ENCODE results near the gene C1orf35. TPM values are rescaled to one million over a fixed set of nuclear protein-coding genes. Genes with fewer than 3 reads are reported as not detected.
"Not testable (repeated sequence)": the region's sequence is repeated elsewhere in the genome, so short reads cannot be mapped to it uniquely, and the experiment has no call there.

The C1orf35 gene
- total RNA-seq, 2 donors from 2014 or later = 20.9 to 21.6 TPM

- Mint-ChIP-seq H3K4me1 (no peaks in the 10 kb centered on the region), H3K4me3 (no peak overlapping the region), H3K27ac (peak overlapping the region; percentile 24), H3K27me3 (peaks cover 26% of the 10 kb centered on the region), H3K36me3 (ENCODE audit: low read depth) (no peaks in the 10 kb centered on the region)
- H3K9me3 ChIP-seq (ENCODE audit: control insufficient read depth, low read length, poor library complexity, severe bottlenecking) = no peaks in the 10 kb centered on the region
- no peak for ATAC-seq
- DNase-seq = no peak
Observed at GRCh38 chr1:228136901-228137300, 33.8 kb upstream of the C1orf35 start.

GRCh38 chr1:228134591-228134990 is 31.5 kb upstream of the C1orf35 start:
- no peaks in the 10 kb centered on the region for H3K9me3 ChIP-seq (ENCODE audit: control insufficient read depth, low read length, poor library complexity, severe bottlenecking)
- peaks cover 3% of the 10 kb centered on the region for H3K4me1 Mint-ChIP-seq
- ATAC-seq (no peak), DNase-seq (no peak)
- no peak overlapping the region for H3K27ac Mint-ChIP-seq
- H3K36me3 Mint-ChIP-seq (ENCODE audit: low read depth) = no peaks in the 10 kb centered on the region
- H3K4me3 Mint-ChIP-seq = no peak overlapping the region
- H3K27me3 Mint-ChIP-seq = peaks cover 30% of the 10 kb centered on the region

GRCh38 chr1:228131766-228132165 is 28.6 kb upstream of the C1orf35 start:
- DNase-seq (no peak), ATAC-seq (no peak)
- H3K9me3 ChIP-seq (ENCODE audit: control insufficient read depth, low read length, poor library complexity, severe bottlenecking) = no peaks in the 10 kb centered on the region
- Mint-ChIP-seq H3K36me3 (ENCODE audit: low read depth) (no peaks in the 10 kb centered on the region), H3K4me3 (no peak overlapping the region), H3K27me3 (peaks cover 32% of the 10 kb centered on the region), H3K27ac (no peak overlapping the region), H3K4me1 (peaks cover 3% of the 10 kb centered on the region)

GRCh38 chr1:228125185-228125584 is 22.1 kb upstream of the C1orf35 start:
- H3K4me1 Mint-ChIP-seq = peaks cover 6% of the 10 kb centered on the region
- peaks cover 23% of the 10 kb centered on the region for H3K27me3 Mint-ChIP-seq
- H3K9me3 ChIP-seq (ENCODE audit: control insufficient read depth, low read length, poor library complexity, severe bottlenecking) = no peaks in the 10 kb centered on the region
- H3K36me3 Mint-ChIP-seq (ENCODE audit: low read depth) = peaks cover 2% of the 10 kb centered on the region
- ATAC-seq = no peak
- DNase-seq = no peak
- no peak overlapping the region for H3K27ac Mint-ChIP-seq
- H3K4me3 Mint-ChIP-seq = no peak overlapping the region

- DNase-seq = no peak
- no peaks in the 10 kb centered on the region for H3K9me3 ChIP-seq (ENCODE audit: control insufficient read depth, low read length, poor library complexity, severe bottlenecking)
- no peak overlapping the region for H3K4me3 Mint-ChIP-seq
- ATAC-seq = no peak
- peaks cover 6% of the 10 kb centered on the region for H3K4me1 Mint-ChIP-seq
- H3K27ac Mint-ChIP-seq = no peak overlapping the region
- peaks cover 2% of the 10 kb centered on the region for H3K36me3 Mint-ChIP-seq (ENCODE audit: low read depth)
- H3K27me3 Mint-ChIP-seq = peaks cover 23% of the 10 kb centered on the region
Observed at GRCh38 chr1:228123505-228123904, 20.4 kb upstream of the C1orf35 start.

GRCh38 chr1:228122921-228123441 is 19.9 kb upstream of the C1orf35 start:
- Mint-ChIP-seq H3K27ac (no peak overlapping the region), H3K4me1 (peaks cover 6% of the 10 kb centered on the region), H3K27me3 (peaks cover 23% of the 10 kb centered on the region), H3K4me3 (no peak overlapping the region), H3K36me3 (ENCODE audit: low read depth) (peaks cover 2% of the 10 kb centered on the region)
- H3K9me3 ChIP-seq (ENCODE audit: control insufficient read depth, low read length, poor library complexity, severe bottlenecking) = no peaks in the 10 kb centered on the region
- no peak for ATAC-seq
- DNase-seq = no peak

- Mint-ChIP-seq H3K27ac (no peak overlapping the region), H3K36me3 (ENCODE audit: low read depth) (peaks cover 2% of the 10 kb centered on the region), H3K4me3 (no peak overlapping the region), H3K27me3 (peaks cover 14% of the 10 kb centered on the region), H3K4me1 (peaks cover 6% of the 10 kb centered on the region)
- no peaks in the 10 kb centered on the region for H3K9me3 ChIP-seq (ENCODE audit: control insufficient read depth, low read length, poor library complexity, severe bottlenecking)
- DNase-seq = no peak
- peak; percentile 49 for ATAC-seq
Observed at GRCh38 chr1:228120857-228121489, 17.8 kb upstream of the C1orf35 start.

- peaks cover 2% of the 10 kb centered on the region for H3K36me3 Mint-ChIP-seq (ENCODE audit: low read depth)
- H3K4me3 Mint-ChIP-seq = no peak overlapping the region
- no peak for ATAC-seq
- H3K27me3 Mint-ChIP-seq = peaks cover 14% of the 10 kb centered on the region
- no peaks in the 10 kb centered on the region for H3K9me3 ChIP-seq (ENCODE audit: control insufficient read depth, low read length, poor library complexity, severe bottlenecking)
- no peak for DNase-seq
- H3K4me1 Mint-ChIP-seq = peaks cover 6% of the 10 kb centered on the region
- H3K27ac Mint-ChIP-seq = no peak overlapping the region
Observed at GRCh38 chr1:228120351-228120750, 17.2 kb upstream of the C1orf35 start.

GRCh38 chr1:228118040-228118439 is 14.9 kb upstream of the C1orf35 start:
- H3K9me3 ChIP-seq (ENCODE audit: control insufficient read depth, low read length, poor library complexity, severe bottlenecking) = no peaks in the 10 kb centered on the region
- Mint-ChIP-seq H3K36me3 (ENCODE audit: low read depth) (no peaks in the 10 kb centered on the region), H3K4me3 (no peak overlapping the region), H3K27ac (no peak overlapping the region), H3K4me1 (peaks cover 3% of the 10 kb centered on the region), H3K27me3 (peaks cover 6% of the 10 kb centered on the region)
- ATAC-seq (no peak), DNase-seq (no peak)

GRCh38 chr1:228117335-228117734 is 14.2 kb upstream of the C1orf35 start:
- no peaks in the 10 kb centered on the region for H3K36me3 Mint-ChIP-seq (ENCODE audit: low read depth)
- no peak for DNase-seq
- ATAC-seq = no peak

GRCh38 chr1:228114827-228115226 is 11.7 kb upstream of the C1orf35 start:
- Mint-ChIP-seq H3K36me3 (ENCODE audit: low read depth) (no peaks in the 10 kb centered on the region), H3K4me3 (no peak overlapping the region), H3K4me1 (peaks cover 2% of the 10 kb centered on the region), H3K27ac (no peak overlapping the region), H3K27me3 (no peaks in the 10 kb centered on the region)
- no peaks in the 10 kb centered on the region for H3K9me3 ChIP-seq (ENCODE audit: control insufficient read depth, low read length, poor library complexity, severe bottlenecking)
- no peak for DNase-seq
- ATAC-seq = no peak

More at GRCh38 chr1:228117335-228117734, 14.2 kb upstream of the C1orf35 start:
- Mint-ChIP-seq H3K4me1 (peaks cover 3% of the 10 kb centered on the region), H3K4me3 (no peak overlapping the region), H3K27me3 (peaks cover 2% of the 10 kb centered on the region), H3K27ac (no peak overlapping the region)
- no peaks in the 10 kb centered on the region for H3K9me3 ChIP-seq (ENCODE audit: control insufficient read depth, low read length, poor library complexity, severe bottlenecking)

- peaks cover 8% of the 10 kb centered on the region for H3K4me1 Mint-ChIP-seq
- H3K4me3 Mint-ChIP-seq = no peak overlapping the region
- H3K36me3 Mint-ChIP-seq (ENCODE audit: low read depth) = no peaks in the 10 kb centered on the region
- H3K27ac Mint-ChIP-seq = no peak overlapping the region
- H3K27me3 Mint-ChIP-seq = no peaks in the 10 kb centered on the region
- DNase-seq (no peak), ATAC-seq (no peak)
- no peaks in the 10 kb centered on the region for H3K9me3 ChIP-seq (ENCODE audit: control insufficient read depth, low read length, poor library complexity, severe bottlenecking)
Observed at GRCh38 chr1:228112617-228113016, 9.5 kb upstream of the C1orf35 start.

GRCh38 chr1:228112167-228112566 is 9.0 kb upstream of the C1orf35 start:
- no peak overlapping the region for H3K27ac Mint-ChIP-seq
- H3K27me3 Mint-ChIP-seq = no peaks in the 10 kb centered on the region
- H3K9me3 ChIP-seq (ENCODE audit: control insufficient read depth, low read length, poor library complexity, severe bottlenecking) = no peaks in the 10 kb centered on the region
- H3K36me3 Mint-ChIP-seq (ENCODE audit: low read depth) = no peaks in the 10 kb centered on the region
- no peak overlapping the region for H3K4me3 Mint-ChIP-seq
- ATAC-seq (no peak), DNase-seq (no peak)
- peaks cover 8% of the 10 kb centered on the region for H3K4me1 Mint-ChIP-seq

- H3K36me3 Mint-ChIP-seq (ENCODE audit: low read depth); ATAC-seq; H3K27me3 Mint-ChIP-seq; H3K4me3 Mint-ChIP-seq; H3K9me3 ChIP-seq (ENCODE audit: control insufficient read depth, low read length, poor library complexity, severe bottlenecking); DNase-seq; H3K4me1 Mint-ChIP-seq: not testable (repeated sequence)
- H3K27ac Mint-ChIP-seq = peak overlapping the region; percentile 85
Observed at GRCh38 chr1:228111315-228111714, 8.2 kb upstream of the C1orf35 start.

Data from T-helper 17 cell (primary cell).